NCI-H1092 (cell line): ENCODE results near the gene LIFR.

Experiments used
- DNase-seq: peaks from one replicate; lab custom pipeline; 2025; lab: John Stamatoyannopoulos, UW

The LIFR gene

DNA sequence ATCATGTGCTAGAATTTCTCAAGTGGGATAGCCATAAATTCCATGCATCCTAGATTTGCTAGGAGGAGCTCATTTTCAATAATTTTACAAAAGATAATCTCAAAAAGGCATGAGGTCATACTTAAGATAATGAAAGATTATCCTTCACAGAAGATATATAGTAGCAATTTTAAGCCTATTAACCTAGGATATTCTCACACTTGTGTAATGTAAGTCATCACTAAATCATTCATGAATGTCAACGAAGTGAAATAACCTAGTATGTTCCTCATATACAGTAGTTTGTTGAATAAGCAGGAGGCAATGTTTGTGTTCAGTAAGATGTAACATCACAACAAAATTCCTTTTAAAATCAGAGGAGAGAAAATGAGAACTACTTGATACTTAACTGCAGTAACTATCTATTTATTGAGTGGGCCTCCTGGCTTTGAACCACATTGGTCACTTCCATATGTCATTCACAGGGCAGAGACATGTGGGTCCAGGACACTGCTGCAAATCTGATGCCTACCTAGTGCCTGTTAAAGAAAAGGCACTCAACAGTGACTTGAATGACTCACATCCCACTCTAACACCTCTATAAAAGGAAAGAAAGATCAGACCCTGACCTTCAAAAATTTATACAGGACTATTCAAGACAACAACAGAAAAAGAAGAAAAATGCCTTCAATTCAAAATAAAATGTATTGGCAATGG is 8.2 kb downstream of the LIFR start:
- DNase-seq = no peak

DNA sequence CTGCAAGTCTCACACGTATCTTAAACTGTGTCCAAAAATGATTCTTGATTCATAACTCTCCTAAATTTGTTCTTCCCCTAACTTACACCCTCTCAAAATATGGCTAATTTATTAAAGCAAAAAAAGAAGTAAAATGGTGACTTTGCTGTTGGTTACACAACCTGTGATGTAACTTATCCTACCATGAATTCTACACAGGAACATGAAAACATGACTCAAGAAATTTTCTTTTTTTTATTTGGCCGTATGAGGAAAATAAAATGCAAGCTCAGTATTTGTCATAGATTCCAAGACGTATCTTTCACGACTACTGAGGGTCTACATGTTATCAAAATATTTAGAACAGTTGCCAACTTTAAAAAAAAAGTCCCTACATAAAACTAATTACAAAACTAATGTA is 9.2 kb downstream of the LIFR start:
- DNase-seq = no peak

DNA sequence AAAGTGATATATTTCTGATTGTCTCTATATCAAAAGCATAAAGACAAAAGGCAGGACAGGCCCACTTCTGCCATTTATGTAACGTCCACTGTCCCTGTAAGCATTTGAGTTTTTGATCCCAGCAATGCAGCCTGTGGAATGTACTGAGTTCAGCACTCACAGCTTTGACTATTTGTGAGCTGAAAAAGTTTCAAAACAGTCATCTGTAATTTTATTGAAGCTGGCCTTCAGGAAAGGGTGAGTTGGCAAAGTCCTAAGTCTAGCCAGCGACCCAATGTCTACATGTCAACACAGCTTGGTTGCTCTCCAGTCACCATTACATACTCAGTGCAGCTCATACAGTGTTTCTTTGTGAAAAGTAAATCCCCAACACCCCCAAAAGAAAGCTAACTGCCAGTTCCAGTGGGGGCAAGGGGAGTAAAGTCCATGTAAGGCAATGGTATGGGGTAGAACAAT is 9.7 kb downstream of the LIFR start:
- no peak for DNase-seq

DNA sequence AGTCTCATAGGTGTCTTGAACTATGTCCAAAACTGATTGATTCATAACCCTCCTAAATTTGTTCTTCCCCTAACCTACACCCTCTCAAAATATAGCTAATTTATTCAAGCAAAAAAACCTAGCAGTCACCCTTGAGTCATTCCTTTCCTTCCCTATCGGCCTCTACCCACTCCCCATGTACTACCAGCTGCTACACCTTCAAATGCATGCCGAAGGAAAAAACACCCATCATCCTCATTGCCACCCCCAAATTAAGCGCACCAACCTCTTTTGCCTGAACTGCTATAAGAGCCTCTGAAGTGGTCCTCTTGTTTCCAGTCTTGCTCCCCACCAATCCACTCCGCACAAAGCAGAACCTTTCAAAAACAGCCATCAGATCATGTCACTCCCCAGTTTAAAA is 12.6 kb downstream of the LIFR start:
- no peak for DNase-seq

DNA sequence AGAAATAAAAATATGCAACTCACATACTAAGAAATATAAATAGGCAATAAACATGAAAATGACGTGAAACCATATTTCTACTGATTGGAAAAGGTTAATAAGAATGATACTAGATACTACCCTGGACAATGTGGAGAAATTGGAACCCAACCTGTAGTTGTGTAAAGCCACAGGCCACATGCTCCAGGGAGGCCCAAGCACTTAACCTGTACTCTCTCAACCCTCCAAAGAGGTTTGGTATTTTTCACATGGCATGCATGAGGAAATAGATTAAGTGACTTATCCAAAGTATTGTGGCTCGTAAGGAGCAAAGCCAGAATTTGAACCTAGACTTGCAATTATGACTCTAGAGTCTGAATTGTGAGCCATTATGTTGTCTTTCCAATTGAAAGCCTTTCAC is 13.4 kb downstream of the LIFR start:
- no peak for DNase-seq

DNA sequence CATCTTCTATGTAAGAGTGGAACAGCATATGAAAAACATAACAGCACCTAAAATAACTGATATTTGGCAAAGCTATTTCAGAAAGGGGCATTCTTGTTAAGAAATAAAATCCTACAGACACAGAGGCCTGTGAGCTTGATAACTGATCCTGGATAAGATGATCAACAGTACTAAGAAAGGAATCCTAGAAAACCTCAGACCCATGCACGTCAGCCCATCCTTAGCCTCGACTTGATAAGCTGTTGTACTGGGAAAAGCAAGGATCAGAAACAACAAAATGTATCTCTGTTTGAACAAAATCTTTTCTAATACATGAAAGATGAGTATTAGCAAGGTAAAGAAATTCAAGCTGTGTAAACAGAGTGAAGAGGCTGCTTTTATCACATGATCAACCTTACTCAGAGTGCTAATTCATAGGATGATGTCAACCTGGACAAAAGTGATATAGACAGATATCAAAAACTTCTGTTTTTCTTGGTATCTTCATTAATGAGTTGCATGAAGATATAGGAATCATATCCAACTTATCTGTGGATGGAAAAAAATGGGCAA is 15.2 kb downstream of the LIFR start:
- DNase-seq = peak; percentile 75

DNA sequence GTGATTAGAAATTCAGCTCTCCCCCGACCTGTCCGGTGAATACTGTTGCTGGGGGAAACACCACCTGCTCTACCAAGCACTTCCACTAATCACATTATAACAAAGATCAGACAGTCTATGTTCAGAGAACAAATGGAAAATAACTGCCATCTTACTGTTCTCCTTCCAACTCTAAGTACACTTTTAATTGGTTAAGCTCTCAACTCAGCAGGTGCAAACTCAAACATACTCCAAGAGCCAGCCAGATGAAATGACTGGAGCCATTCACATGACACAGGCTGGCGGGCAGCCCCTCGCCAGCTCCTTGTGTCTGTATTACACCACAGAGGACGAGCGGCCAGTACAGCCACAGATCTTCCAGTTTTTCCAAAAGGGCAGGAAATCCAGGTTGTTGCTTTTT is 16.1 kb downstream of the LIFR start:
- peak; percentile 85 for DNase-seq

DNA sequence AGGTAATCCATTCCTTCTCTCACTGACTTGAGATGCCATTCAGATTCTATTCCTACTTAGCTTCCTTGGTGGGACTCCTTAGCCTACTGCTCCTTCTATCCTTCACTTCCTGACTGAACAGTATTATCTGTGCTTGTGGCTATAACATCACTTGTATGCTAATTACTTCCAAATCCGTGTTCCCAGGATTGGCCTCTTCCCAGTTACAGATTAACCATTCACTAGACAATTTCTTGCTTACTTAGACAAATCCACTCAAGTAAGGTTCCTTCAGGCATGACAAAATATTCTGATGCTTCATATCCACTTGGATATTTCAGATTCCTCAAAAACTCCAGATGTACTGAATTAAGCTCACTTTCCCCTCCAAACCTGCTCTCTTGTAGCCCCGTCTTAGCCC is 18.3 kb downstream of the LIFR start:
- no peak for DNase-seq

DNA sequence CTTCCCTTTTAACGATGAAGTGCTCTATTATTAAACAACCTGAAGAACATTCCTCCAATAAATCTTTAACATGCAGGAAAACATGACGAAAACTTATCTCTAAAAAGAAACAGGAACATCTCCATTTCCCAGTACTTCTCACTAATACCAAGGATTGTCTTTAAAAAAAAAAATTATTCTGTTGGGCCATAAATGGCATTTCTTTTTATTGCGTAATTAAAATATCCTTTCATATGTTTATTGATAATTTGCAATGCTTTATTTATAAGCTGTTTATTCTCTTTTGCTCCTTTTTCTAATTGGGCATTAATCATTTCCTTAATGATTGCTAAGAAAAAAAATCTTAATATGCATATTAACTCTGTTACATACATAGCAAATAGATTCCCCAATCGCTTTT is 18.9 kb downstream of the LIFR start:
- DNase-seq = no peak

DNA sequence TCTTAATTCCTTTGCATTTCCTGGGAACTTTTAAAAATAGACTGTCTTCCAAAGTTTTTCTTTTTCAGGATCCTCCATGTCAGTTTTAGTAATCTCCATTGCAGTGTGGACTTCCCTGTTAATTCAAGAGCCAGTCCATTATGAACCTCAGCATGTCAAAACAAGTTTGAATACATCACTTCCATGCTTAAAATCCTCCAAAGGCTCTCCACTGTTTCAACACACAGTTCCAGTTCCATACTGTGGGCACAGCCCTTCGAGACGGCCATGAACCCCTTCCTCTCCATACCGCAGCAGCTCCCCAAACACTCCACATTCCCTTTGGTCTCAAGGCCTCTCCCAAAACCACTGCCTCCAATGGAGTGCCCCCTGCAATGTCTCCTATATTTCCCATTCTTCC is 19.5 kb downstream of the LIFR start:
- no peak for DNase-seq

DNA sequence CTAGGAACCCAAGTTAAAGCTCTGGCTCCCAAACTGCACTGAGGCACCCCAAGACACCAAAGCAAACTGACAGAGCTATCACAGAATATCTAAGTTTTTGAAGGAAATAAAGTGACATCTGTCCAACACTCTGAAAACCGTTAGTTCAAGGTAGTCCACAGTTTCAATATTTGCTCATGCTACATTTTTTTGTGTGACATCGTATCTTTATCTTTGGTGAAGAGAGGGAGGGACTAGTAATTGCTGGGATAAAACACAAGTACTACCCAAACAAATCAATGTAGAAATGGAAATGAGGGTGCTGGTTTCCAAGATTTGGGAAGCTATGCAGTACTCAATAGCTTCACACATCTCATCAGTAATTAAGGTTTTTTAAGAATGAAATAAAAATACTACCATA is 20.6 kb downstream of the LIFR start:
- DNase-seq = no peak

DNA sequence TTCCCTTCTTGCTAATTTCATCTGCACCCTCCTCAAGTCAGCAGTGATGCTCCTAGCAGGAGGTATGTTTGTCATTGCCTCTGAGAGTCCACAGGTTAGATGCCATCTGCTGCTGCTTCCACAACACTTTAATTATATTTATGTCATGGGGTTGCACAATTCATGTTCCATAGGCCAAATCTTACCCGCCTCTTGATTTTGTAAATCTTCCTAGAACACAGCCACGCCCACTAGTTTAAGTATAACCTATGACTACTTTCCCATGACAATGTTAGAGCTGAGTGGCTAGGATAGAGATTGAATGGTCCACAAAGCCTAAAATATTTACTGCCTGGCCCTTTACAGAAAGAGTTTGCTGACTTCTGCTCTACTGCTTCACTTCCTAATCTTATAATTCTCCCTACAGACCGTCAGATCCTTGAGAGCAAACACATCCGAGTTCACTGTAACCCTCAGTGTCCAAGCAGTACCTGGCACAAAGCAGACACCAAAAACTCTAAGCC is 21.1 kb downstream of the LIFR start:
- DNase-seq = no peak

DNA sequence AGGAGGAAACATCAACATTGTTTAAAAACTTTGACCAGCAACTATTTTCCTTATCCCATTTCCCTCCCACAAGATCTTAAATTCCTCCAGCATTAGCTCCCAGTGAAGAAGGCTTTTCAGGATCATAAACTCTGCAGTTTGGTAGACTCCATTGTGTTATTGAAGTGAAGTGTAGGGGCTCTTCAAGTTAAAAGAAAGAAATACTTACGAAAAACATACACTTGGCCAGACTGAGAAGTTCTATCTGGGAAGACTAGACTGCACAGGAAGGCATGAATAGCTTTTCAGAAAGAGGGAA is 22.3 kb downstream of the LIFR start:
- no peak for DNase-seq

DNA sequence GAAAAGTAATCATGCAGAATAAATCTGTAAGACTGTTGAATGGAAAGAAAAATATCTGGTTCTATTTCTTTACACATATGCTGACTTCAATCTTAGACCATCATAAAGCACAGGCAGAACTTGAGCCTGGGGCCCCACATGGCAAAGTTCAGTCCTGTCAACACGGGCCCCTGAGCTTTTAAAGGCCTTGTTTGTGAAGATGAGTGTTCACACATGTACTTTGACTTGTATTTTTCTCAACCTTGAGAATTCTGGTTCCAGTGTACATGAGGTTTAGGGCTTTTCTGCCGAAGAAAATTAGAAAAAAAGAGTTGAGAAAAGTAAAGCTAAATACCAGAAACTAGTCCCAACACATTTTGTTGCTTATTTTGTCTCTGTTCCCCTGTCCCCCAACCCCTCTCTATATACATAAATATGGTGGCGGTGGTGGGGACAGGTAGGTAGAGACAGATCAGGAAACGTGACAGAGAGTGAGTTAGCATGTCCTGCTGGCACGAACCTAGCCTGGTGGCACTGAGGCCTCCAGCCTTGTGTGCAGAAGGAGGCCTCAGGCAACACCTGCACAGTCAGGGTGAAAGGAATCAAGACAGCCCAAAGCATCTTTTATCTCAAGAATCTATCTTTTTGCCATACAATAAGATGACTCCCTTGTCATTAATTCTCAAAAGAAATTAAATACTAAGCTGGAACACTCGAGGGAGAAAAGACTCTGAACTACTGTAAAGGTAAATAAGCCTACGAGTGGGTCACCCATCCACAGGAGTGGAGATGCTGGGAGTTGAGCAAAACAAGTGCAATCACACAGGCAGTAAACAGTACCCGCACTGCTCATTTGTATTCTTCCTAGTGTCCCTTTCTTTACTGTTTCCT is 22.9 kb downstream of the LIFR start:
- no peak for DNase-seq

DNA sequence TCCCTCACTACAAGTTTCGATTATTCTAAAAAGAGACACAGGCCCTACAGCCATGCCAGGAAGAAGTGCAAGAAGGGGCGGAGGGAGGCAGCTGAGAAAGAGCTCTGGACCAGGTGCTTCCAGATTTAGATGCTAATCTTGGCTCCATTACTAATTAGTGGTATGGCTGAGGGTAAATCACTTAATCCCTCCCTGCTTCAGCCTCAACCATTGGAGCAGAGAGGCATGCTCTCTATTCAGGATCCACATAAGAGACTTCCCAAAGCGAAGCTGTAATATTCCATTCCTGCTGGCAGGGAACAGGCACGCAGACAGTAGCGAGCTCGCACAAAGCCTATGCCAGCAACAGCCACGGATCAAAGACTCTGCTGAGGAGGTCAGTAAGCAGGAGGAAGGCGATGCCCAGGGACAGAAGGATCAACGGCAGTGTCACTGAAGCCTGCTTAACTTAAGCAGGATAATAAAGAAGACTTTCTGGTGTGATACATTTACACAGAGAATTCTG is 24.2 kb downstream of the LIFR start:
- peak; percentile 79 for DNase-seq

DNA sequence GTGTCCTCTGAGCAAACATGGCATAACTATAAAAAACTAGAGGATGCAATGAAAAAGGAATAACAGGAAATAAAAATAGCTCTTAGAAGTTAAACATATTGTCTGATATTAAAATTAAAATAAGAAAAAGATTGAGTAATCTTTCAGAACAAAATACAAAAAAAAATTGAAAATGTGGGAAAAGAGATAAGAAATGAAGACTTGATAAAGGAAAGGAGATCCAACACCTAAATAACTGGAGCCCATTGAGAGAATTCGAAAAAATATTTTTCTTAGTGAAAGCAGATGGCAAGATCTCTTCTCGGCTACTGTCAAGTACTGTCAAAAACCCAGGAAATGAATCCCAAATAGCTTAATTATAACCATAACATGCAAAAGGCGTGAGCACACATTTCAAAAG is 24.9 kb downstream of the LIFR start:
- no peak for DNase-seq

DNA sequence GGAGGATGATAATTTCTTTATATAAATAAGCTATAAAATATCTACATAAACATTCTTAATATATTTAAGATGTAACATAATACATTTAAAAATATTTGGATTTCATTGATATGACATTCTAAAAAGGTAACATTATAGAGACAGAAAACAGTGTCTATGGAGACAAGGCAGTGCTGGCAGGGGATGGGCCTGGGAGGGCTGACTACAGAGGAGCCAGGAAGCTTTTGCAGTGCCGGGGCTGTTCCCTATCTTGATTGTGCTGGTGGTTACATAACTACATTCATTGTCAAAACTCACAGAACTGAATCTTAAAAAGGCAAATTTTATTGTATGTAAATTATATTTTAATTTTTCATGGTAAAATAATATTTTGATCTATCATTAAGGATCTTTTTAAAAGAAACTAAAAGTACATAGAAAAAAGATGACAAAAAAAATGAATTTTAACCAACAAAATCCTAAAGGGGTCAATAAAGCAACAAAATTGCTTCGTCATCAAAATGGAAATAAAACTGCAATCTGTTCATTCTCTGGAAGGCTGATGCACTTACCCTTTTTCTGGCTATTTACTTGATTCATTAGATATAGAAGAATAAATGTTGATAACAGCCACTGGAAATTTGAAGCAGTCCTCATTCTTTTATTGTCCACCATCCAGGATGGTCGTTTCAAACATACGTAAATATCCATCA is 26.3 kb downstream of the LIFR start:
- peak; percentile 24 for DNase-seq

DNA sequence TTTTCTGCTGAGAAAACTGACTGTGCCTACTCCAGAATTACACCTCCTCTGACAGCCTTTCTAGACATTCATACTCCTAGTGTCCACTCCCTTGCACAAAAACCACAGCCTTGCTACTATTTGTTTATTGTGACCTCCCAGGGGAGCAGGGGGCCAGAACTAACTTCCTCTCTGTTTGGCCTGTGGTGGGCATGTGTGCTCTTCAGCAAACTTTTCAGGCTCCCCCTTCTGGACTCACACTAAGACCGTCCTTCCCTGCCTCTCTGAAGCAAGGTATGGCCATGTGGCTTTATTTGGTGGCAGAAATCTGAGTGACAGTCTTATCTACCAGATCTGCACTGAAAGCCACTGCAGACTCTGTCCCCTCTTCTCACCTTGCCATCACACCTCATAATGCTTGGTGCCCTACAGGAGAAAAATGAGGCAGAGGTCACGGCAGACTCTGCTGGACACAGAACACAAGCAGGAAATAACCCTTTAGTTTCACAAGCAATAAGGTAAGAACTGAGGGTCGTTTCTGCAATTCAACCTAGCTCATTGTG is 28.2 kb downstream of the LIFR start:
- no peak for DNase-seq

DNA sequence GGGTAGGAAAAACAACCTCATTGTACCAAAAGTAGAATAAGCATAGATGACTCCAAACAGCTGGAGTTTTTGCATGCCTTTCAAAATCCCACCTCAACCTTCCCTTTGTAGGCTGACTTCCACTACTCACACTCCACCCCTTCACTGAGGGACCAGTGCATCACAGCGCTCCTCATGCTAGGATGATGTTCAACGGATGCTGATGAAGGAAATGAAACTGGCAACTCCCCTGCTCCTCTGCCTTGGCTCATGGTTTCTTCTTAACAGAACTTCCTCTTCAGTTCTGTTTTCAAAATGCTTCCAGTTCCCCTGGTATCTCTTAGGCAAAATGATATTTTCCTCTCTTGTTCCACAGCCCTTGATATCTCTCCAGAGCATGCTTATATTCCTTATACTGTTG is 29.0 kb downstream of the LIFR start:
- DNase-seq = no peak

DNA sequence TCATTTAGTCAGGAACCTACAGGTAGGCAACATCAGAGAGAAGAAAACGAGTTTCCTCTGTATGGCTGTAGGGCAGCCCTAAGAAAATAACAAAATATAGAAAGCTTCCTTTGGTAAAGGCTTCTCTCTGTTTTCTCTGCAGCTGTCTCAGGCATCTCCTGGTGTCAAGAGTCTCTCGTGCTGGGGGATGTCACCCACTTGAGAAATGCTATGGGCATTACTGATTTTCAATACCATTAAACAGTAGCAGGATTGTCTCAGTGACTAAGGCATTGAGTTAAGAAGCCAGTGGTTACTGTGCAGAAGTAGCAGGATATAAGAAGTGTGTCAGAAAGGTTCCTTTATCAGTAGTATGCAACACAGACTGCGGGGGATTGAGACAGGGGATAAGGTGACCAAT is 32.4 kb downstream of the LIFR start:
- no peak for DNase-seq

DNA sequence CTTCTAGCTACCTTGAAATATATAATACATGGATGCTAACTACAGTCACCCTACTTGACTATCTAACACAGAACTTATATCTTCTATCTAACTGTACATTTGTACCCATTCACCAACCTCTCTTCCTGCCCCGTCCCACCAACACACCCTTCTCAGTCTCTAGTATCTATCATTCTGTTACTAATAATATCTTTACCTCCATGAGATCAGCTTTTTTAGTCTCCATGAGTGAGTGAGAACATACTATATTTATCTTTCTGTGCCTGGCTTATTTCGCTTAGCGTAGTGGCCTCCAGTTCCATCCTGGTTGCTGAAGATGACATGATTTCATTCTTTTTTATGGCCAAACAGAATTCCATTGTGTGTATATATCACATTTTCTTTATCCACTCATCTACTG is 37.0 kb downstream of the LIFR start:
- DNase-seq = no peak

DNA sequence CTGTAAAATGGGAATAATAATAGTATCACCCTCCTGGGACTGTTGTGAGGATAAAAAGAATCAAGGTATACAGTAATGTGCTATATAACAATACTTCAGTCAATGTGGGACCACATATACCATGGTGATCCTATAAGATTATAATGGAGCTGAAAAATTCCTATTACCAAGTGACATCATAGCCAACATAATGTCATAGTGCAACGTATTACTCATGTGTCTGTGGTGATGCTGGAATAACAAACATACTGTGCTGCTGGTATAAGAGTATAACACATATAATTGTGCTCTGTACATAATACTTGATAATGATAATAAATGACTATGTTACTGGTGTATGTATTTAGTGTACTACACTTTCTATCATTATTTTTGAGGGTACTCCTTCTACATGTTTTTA is 38.1 kb downstream of the LIFR start:
- no peak for DNase-seq
